T1000 (cell line): Measurements from ENCODE around the gene EPB41L2.

ENCODE experiments used
- DNase-seq: peaks from one replicate; lab custom pipeline; 2025; ENCODE audit warnings: mixed read lengths; lab: John Stamatoyannopoulos, UW

EPB41L2 gene

DNA sequence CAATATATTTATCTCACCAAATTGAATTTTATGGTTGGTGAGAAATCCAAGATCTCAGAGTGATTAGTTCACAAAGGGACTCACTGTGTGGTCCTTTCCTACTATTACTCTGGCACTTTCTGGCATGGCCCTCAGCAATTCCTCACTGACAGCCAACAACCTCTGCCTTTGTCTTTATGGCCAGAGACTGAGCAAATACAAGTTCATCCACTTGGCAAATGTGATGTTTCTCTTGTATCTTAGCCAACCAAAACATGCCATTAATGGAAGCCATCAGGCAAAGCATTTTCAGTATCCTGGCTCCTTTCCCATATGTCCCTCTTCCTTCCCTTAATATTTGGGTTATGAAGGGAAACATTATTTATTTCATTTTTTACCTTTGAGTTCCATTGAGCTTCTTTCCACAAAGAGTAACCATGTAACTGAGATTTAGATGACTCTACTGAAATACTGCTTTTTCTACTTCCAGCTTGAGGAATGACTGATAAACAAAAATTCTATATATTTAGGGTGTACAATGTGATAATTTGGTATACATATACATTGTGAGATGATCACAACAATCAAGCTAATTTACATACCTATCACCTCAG, 266.6 kb downstream of the EPB41L2 start:
- DNase-seq: peak; percentile 13

DNA sequence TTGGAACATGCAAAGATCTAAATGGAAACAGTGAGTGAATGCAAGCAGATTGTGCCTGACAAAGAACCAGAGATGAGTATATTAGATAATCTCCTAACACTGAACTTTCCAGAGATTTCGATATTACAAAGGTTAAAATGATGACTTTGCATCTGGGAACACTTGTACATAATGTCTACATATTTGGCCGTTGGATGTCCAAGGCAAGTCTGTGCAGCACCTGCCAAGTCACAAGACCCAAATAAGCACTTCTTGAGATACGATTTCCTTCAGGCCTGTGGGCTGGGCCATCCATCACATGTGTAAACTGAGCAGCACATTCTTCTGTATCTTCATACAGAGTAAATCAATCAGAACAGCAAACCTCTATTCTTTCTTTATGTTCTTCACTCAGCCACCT, 268.3 kb downstream of the EPB41L2 start:
- no peak for DNase-seq

DNA sequence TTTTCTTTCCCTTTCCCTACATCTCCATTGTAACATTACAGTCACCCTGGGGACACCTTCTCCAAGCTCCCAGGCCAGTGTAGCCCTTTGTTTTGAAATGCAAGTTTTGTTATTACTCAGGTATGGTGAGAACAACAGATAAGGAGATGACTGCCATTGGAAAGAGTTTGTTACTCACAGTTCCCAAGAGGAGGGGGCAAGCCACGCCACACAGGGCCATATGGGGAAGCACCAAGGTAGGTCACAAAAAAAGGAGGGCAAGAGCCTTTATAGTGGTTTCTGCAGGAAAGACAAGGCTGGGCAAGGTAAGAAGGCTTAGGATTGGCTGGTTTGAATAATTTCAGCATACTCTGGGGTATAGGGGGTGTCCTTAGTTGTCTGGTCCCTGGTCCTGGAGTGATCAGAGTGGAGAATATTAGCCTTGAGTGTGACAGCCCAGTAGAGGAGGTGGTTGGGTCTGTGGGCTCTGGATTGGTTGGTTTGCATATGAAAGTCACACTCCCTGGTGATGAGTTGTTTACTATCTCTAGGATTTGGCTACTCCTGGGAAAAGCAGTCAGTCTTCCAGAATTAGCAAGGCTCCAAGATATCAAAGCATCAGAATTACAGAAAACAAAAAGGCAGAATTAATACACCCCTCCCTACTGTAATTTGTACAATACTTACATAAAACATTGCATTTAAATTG, 268.9 kb downstream of the EPB41L2 start:
- no peak for DNase-seq
